K562 (cell line): Measurements from ENCODE around the gene SEC16A. TPM values are rescaled to one million over a fixed set of nuclear protein-coding genes. Genes with fewer than 3 reads are reported as not detected.
A peak's percentile ranks its signal among the peaks of the same experiment; 100 is the strongest.

ENCODE experiments used
- HES1 ChIP-seq: fragments of 450-650 bp; IDR thresholded peaks from 2 replicates; pipeline ENCODE4 v1.6.1; 2016; ENCODE audit warnings: low read depth, mild to moderate bottlenecking, moderate library complexity
- KDM5B ChIP-seq: fragments of 200-600 bp; sonication (generic); IDR thresholded peaks from 2 replicates; pipeline ENCODE4 v1.6.1; 2012; ENCODE audit warnings: low read depth, mild to moderate bottlenecking, moderate library complexity, low read length, control low read depth, inconsistent platforms; ENCODE audit not compliant: insufficient replicate concordance
- MCM7 ChIP-seq, 2 experiments: fragments of 450-650 bp; IDR thresholded peaks; 2 replicates each; pipeline ENCODE4 v1.6.1; 2016 to 2018
- MNT ChIP-seq, 2 experiments: fragments of 450-650 bp; conservative IDR thresholded peaks; 2 replicates each; pipeline ENCODE4 v1.6.1; 2017; ENCODE audit warnings: mild to moderate bottlenecking in 2 of 2, moderate library complexity in 2 of 2
- MXI1 ChIP-seq: IDR thresholded peaks from 2 replicates; pipeline ENCODE4 v1.6.1; 2011; ENCODE audit warnings: low read depth, mild to moderate bottlenecking, improper control_type of control experiment, low read length
- POU5F1 ChIP-seq: fragments of 150-350 bp; IDR thresholded peaks from 2 replicates; pipeline ENCODE4 v1.6.1; 2014; ENCODE audit warnings: borderline replicate concordance, low read length, low read depth, mild to moderate bottlenecking; ENCODE audit not compliant: partially characterized antibody
- RBM14 ChIP-seq: fragments of 200-400 bp; formaldehyde crosslinking; IDR thresholded peaks from 2 replicates; pipeline ENCODE4 v1.6.1; 2018; ENCODE audit warnings: low read depth, mild to moderate bottlenecking, low read length, moderate library complexity, borderline replicate concordance; ENCODE audit not compliant: insufficient read depth
- SIN3B ChIP-seq: fragments of 450-650 bp; IDR thresholded peaks from 2 replicates; pipeline ENCODE4 v1.6.1; 2017; ENCODE audit warnings: low read depth, mild to moderate bottlenecking, moderate library complexity
- SP2 ChIP-seq: IDR thresholded peaks from 2 replicates; pipeline ENCODE4 v1.6.1; 2011; ENCODE audit warnings: mild to moderate bottlenecking, low read depth, low read length, moderate library complexity; ENCODE audit not compliant: poor library complexity, severe bottlenecking; ENCODE audit errors: extremely low read depth
- WHSC1 ChIP-seq: IDR thresholded peaks from one replicate; pipeline ENCODE4 v1.6.1; 2012; ENCODE audit warnings: low read length, control low read depth, inconsistent platforms
- ZBTB11 ChIP-seq, 3 experiments: fragments of 200-800 bp in 1 of 3; fragments of 250-450 bp in 1 of 3; fragments of 450-650 bp in 1 of 3; sonication (Bioruptor Pico) in 1 of 3; sonication (Bioruptor generic) in 1 of 3; formaldehyde crosslinking in 1 of 3; IDR thresholded peaks; 2 replicates each; pipeline versions ENCODE4 v1.6.1 to v1.8.0; 2016 to 2022; ENCODE audit warnings: mild to moderate bottlenecking in 2 of 3, missing genetic modification characterization in 2 of 3, missing compliant biosample characterization in 1 of 3, moderate library complexity in 1 of 3
- ZFX ChIP-seq: sonication (generic); formaldehyde crosslinking; IDR thresholded peaks from 2 replicates; pipeline ENCODE4 v1.8.0; 2022; ENCODE audit warnings: mild to moderate bottlenecking, missing genetic modification reagents, moderate library complexity
- ZNF263 ChIP-seq: sonication (generic); formaldehyde crosslinking; IDR thresholded peaks from 2 replicates; pipeline ENCODE4 v1.8.0; 2022; ENCODE audit warnings: mild to moderate bottlenecking, missing genetic modification reagents, borderline replicate concordance
- ZNF639 ChIP-seq, 2 experiments: fragments of 200-800 bp in 1 of 2; sonication (Bioruptor generic) in 1 of 2; sonication (generic) in 1 of 2; formaldehyde crosslinking in 1 of 2; IDR thresholded peaks in 1 of 2; conservative IDR thresholded peaks in 1 of 2; 2 replicates each; pipeline versions ENCODE4 v1.5.0 to v1.6.1; 2016 to 2020; ENCODE audit warnings: missing compliant biosample characterization in 1 of 2, missing genetic modification characterization in 1 of 2, missing genetic modification reagents in 1 of 2
- ZNF766 ChIP-seq: fragments of 200-800 bp; sonication (Bioruptor generic); conservative IDR thresholded peaks from 2 replicates; pipeline ENCODE4 v1.6.1; 2016; ENCODE audit warnings: missing genetic modification characterization, missing compliant biosample characterization
- polyA plus RNA-seq, 8 experiments: library from polyadenylated mRNA; depleted of rRNA in 4 of 8; stranded (reverse) in 5 of 8; unstranded in 3 of 8; fragments of >200 nt; fragmentation: Nextera tagmentation in 2 of 8; fragmentation: Illumina TruSeq in 1 of 8; extraction: Ambion mirVana in 2 of 8; extraction: Trizol in 1 of 8; gene quantifications; 2 replicates each; pipeline versions ENCODE4 v1.2.1 to v1.2.3, GENCODE V29; 2011 to 2014; ENCODE audit warnings: inconsistent platforms in 1 of 8, missing spikeins in 1 of 8
- total RNA-seq, 7 experiments: library from RNA; depleted of rRNA in 6 of 7; stranded (reverse); fragments of >200 nt in 6 of 7; fragmentation: Illumina TruSeq in 2 of 7; extraction: Trizol in 2 of 7; gene quantifications; 2 replicates each; pipeline versions ENCODE4 v1.2.1 to v1.2.3, GENCODE V29; 2011 to 2021; ENCODE audit warnings: low replicate concordance in 1 of 7

The SEC16A gene
- total and polyA plus RNA-seq, 9 of the 15 experiments (the other 6 are each of a cell fraction or from before 2014, with no cell fraction given): 8.3 to 62.8 (median 14.0) TPM

GRCh38 chr9:136400038-136400834 is 82.6 kb downstream of the SEC16A start, which contains the start of gene SNAPC4 (continued):
- TF ChIP-seq ZBTB11 (CRISPR knock-in tag; IDR thresholded peaks at IDR 0.05): peak in 1 of 3 experiments; percentile 87; a peak in 2 of 6 replicates
- TF ChIP-seq ZNF766: peak; percentile 39; the same call in 1 of the 2 replicates
- TF ChIP-seq ZNF639 (CRISPR knock-in tag; conservative IDR thresholded peaks at IDR 0.05 in 1 of 2, IDR thresholded peaks at IDR 0.05 in 1 of 2): peak in 1 of 2 experiments; percentile 66; a peak in 2 of 4 replicates
- peak in 1 of 2 experiments; percentile 78; a peak in 2 of 4 replicates for TF ChIP-seq MNT (conservative IDR thresholded peaks at IDR 0.05)
- peak; percentile 76 for TF ChIP-seq SP2
- TF ChIP-seq HES1: no peak
- TF ChIP-seq ZNF263 (CRISPR knock-in tag): no peak; the same call in 1 of the 2 replicates
- TF ChIP-seq SIN3B: peak; percentile 84; the same call in 1 of the 2 replicates
- peak; percentile 51; the same call in 1 of the 2 replicates for TF ChIP-seq MXI1
- no peak for TF ChIP-seq RBM14
- TF ChIP-seq WHSC1: no peak
- peak; percentile 83 for TF ChIP-seq KDM5B
- TF ChIP-seq MCM7 (IDR thresholded peaks at IDR 0.05): no peak
- TF ChIP-seq POU5F1: peak; percentile 24
- TF ChIP-seq ZFX (CRISPR knock-in tag): peak; percentile 60
